HG03108 (cell line): ENCODE results near the gene NAV3.
"Not testable (repeated sequence)": the region's sequence is repeated elsewhere in the genome, so short reads cannot be mapped to it uniquely, and the experiment has no call there.

Experiments
- ATAC-seq: cut with Tn5 transposase; IDR thresholded peaks from one replicate; pipeline ENCODE4 v1.9.1; 2021; ENCODE audit warnings: moderate library complexity; ENCODE audit not compliant: unreplicated experiment

Gene NAV3

DNA sequence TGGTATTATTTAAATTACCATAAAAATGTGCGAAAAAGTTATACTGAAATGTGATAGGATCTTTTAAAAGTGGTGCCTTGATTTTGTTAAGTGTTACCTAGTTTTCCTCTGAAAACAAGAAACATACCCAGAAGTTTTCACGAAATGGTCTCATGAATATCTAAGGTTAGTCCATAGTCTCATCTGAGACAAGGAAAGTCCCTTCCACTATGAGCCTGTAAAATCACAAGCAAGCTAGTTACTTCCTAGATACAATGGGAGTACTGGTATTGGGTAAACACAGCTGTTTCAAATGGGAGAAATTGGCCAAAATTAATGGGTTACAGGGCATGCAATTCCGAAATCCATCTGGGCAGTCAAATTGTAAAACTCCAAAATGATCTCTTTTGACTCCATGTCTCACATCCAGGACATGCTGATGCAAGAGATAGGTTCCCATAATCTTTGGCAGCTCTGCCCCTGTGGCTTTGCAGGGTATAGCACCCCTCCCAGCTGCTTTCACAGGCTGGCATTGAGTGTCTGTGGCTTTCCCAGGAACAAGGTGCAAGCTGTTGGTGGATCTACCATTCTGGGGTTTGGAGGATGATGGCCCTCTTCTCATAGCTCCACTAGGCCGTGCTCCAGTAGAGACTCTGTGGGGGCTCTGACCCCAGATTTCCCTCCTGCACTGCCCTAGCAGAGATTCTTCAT lies 271.4 kb downstream of the NAV3 start:
- ATAC-seq, result no peak

DNA sequence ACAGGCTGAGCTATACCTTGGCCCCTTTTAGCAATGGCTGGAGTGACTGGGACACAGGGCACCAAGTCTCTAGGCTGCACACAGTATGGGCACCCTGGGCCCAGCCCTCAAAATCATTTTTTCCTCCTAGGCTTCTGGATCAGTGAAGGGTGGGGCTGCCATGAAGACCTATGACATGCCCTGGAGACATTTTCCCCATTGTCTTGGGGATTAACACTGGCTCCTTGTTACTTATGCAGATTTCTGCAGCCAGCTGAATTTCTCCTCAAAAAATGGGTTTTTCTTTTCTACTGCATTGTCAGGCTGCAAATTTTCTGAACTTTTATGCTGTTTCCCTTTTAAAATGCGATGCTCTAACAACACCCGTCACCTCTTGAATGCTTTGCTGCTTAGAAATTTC lies 272.1 kb downstream of the NAV3 start:
- ATAC-seq, result not testable (repeated sequence)

DNA sequence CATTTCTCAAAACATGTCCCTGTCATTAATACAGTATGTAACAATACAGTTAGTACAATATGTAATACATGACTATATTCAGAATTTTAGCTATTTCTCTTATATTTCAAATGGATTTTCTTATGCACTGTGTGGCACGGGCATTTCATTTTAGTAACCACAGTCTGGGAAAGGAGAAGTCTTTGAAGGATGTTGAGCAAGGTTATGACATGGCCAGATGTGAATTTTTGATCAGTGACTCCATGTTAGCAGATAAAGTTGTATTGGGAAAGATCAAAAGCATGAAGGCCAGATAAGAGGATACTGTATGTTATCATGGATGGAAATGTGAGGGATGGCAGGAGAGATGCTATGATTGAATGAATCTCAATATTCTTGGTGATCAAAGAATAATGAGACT lies 285.2 kb downstream of the NAV3 start:
- no peak for ATAC-seq

DNA sequence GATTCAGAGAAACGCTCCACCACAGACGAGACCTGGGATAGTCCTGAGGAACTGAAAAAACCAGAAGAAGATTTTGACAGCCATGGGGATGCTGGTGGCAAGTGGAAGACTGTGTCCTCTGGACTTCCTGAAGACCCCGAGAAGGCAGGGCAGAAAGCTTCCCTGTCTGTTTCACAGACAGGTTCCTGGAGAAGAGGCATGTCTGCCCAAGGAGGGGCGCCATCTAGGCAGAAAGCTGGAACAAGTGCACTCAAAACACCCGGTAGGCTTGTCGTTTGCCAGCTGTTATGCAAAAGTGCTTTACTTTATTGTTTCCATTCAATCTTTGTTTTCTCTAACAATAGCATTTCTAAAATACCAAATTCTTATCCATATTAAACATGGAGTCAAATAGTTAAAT lies 287.3 kb downstream of the NAV3 start:
- no peak for ATAC-seq

DNA sequence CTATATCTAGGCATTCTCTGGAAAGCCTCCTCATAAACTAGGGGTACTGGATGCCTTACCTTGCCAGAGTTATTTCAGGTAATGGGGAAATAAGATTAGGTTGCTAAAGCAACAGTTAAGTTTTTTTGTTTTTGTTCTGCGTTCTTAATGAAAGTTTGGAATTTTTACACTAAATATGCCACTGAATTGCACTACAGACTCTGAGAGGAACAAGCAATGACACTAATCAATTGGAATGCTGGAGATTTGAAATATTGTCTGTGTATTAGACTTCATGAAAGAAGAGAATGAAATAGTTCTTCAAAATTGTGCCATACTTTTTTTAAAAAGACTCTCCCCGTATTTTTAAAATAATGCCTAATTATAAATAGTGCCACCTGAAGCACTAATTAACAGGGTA lies 287.8 kb downstream of the NAV3 start:
- ATAC-seq, result no peak

DNA sequence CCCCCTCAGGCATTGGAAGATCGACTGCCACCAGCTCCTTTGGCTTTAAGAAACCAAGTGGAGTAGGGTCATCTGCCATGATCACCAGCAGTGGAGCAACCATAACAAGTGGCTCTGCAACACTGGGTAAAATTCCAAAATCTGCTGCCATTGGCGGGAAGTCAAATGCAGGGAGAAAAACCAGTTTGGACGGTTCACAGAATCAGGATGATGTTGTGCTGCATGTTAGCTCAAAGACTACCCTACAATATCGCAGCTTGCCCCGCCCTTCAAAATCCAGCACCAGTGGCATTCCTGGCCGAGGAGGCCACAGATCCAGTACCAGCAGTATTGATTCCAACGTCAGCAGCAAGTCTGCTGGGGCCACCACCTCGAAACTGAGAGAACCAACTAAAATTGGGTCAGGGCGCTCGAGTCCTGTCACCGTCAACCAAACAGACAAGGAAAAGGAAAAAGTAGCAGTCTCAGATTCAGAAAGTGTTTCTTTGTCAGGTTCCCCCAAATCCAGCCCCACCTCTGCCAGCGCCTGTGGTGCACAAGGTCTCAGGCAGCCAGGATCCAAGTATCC lies 288.7 kb downstream of the NAV3 start:
- ATAC-seq, result no peak

DNA sequence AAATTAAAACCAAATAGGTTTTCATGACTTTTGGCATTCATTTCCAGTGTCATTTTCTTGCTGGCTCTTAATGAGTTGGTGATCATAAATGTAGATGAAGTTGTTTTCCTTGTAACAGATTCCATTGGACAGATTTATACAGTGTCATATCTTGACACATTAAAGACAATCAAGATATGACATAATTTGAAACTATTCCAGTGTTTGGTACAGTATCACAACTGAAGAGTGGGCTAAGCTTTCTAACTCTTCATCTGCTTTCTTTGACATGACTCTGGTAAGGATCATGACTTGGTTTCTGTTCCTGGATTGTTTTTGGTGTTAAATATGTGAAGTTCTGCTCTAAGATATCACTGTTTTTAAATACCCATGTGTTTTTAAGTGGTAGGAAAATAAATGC lies 289.6 kb downstream of the NAV3 start:
- no peak for ATAC-seq

DNA sequence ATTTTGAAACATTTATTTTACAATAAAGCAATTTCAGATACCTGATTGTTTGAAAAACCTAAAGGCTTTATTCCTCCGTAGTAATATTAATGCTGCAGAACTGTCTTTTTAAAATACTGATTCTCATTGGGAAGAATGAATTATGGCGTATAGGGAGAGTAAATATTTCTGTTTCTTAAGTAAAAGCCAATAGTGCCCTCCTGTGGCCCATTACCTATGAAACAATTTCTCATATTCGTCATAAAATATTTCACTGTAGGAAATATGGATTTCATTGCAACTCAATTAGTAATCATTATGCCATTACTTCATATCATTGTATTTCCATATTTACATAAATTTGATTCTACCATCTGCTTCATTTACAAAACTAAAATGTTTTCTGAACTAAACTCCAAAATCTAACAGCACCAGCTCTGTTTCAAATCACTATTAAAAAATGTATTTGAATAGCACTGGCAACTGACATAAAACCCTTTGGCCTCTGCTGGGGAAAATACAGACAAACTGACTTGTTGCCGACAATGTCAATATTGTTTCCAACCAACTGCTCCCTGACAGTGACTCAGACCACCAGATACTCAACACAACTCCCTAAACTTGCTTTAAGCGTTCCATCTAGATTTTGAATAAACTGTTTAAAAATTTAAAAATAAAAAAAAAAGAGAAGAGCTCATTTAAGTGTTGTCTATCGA lies 290.3 kb downstream of the NAV3 start:
- ATAC-seq, result no peak

DNA sequence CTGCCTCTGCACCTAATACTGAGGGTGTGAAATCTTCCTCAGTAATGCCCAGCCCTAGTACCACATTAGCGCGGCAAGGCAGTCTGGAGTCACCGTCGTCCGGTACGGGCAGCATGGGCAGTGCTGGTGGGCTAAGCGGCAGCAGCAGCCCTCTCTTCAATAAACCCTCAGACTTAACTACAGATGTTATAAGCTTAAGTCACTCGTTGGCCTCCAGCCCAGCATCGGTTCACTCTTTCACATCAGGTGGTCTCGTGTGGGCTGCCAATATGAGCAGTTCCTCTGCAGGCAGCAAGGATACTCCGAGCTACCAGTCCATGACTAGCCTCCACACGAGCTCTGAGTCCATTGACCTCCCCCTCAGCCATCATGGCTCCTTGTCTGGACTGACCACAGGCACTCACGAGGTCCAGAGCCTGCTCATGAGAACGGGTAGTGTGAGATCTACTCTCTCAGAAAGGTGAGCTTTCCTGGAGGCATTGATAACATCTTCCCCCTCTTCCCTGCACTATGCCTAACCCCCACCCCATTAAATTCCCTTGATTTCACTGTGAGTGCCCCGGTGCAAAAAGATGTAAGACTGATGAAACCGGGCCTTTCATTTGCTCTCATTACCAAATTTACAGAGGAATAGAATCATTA lies 291.4 kb downstream of the NAV3 start:
- ATAC-seq, result no peak

DNA sequence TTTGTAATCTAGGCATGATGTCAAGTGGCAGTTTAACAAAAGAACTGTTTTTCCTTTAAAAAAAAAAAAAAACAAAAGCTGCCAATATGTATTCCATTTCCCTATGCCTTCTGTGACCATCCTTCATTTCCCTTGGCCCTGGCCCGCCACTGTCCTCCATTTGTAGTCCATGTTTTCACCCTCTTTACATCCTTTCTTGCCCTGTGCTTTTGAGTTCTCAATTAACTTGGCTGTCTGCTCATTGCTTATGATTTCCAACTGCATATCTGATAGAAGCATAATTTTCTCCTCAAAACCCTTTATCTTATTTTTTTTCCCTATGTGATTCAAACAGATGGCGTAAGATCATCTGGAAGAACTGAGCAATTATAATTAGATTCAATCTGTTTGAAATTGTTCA lies 297.5 kb downstream of the NAV3 start:
- ATAC-seq, result no peak

DNA sequence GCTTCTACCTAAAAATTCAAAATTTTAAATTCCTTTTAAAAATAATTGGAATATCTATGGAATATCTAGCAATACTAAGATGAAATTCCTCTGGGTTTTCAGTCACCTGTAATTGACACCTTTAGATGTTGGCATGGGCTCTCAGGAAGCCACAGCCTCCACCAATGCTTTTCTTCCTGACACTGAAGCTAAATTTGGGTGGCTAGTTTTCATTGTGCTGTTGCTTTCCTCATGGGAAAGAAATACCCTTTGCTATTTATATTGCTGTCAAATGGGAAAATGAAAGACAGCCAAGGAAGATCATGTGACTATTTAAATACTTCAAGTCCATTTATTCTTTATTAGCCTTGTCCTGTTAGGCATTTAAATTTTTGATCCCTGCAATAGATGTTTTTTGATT lies 313.0 kb downstream of the NAV3 start:
- ATAC-seq, result no peak

DNA sequence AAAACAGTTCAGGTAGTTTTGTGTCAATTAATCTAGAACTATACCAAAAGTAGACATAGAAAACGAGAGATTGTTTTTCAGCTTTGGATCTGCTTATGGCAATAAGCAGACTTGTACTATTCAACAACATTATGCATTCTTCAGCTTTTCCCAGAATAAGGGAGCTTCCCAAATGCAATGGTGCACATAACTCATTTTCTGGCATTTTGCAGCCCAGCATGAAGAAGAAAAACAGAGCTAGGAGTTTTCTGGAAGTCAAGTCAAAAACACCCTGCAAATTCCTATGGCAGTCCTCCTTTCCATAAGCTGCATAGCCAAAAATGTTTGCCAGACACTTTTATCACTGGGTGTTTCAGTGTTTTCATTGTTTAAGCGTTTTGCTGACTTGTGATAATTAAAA lies 314.7 kb downstream of the NAV3 start:
- ATAC-seq, result no peak

DNA sequence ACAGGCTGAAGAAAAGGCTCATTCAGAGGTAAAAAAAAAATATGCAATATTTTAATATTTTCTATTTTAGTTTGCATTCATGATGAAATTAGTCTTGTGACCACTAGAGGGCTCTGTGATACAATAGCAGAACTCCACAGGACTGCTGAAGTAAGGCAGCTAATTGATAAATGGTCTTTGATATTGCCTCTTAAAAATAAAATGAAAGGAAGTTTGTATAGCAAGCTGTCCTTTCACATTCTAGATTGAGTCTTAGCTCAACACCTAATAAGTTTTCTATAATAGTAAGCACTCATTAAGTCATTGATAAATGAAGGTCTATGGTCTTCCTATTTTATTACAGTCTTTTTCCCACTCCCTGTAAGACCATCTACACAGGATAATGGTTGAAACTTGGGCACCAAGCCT lies 315.7 kb downstream of the NAV3 start:
- ATAC-seq, result peak; percentile 72

DNA sequence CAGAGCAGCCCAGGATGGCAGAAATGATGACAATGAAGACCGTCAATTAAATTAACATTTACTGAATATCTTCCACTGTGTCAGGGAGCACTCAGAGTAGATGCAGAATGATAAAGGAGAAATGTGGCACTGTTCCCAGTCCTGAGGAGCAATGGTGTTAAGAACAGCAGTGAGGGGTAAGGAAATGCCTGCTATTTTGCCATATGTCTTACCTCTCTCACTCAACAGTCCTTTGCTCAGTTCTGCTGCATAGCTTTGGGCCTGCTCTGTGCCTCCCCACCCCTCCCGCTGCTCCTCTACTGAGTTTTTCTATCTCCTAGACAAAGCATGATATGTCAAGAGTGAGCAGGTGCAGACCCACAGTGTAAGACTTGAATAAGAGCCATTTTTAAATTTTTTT lies 318.8 kb downstream of the NAV3 start:
- no peak for ATAC-seq

DNA sequence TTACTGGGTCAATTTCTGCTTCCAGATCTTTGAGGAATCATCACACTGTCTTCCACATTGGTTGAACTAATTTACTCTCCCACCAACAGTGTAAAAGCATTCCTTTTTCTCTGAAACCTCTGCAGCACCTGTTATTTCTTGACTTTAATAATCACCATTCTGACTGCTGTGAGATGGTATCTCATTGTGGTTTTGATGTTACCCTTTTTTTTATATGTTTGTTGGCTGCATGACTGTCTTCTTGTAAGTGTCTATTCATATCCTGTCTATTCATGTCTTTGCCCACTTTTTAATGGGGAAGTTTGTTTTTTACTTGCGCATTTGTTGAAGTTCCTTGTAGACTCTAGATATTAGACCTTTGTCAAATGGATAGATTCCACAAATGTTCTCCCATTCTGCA lies 324.9 kb downstream of the NAV3 start:
- no peak for ATAC-seq

DNA sequence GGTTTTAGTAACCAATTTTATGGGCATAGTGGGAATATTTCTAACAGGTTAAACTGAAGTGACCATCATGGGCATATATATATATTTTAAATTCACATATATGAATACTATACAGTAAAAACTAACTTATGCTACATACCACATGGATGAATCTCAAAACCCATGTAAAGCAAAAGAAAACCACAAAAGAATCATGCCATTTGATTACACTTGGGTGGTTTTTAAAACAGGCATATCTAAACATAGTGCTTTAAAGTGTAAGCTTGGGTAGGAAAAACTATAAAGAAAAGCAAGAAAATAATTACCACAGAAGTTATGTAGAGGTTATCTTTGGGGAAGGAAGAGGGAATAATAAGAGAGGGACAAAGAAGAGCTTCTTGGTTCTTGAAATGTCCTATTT lies 326.1 kb downstream of the NAV3 start:
- no peak for ATAC-seq

DNA sequence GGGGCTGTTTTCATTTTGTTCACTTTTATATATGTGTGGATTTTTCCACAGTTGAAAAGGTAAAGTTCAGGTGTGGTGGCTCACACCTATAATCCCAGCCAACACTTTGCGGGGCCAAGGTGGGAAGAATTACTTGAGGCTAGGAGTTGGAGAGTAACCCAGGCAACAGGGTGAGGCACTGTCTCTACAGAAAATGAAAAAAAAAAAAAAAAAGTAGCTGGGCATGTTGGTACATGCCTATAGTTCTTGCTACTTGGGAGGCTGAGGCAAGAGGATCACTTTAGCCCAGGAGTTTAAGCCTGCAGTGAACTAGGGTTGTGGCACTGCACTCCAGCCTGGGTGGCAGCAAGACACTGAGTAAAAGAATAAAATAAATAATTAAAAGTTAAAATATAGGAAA lies 326.5 kb downstream of the NAV3 start:
- no peak for ATAC-seq

DNA sequence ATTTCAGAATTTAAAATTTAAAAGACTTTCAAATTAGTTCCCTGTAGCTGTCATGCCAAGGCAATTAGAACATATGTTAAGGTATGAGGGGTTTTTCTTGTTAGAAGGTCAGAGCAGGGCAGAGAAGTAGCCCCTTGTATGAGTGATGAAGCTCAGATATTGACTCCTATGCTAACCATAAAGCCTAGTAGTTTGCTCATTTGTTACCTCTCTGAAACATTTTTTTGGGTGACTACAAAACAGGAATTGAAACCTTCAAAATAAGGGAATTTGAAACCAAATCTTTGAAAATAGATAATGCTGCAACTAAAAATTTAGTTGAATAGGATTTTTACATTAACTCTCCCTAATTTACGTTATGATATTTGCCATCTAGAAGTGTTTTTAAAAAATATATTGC lies 333.5 kb downstream of the NAV3 start:
- no peak for ATAC-seq

DNA sequence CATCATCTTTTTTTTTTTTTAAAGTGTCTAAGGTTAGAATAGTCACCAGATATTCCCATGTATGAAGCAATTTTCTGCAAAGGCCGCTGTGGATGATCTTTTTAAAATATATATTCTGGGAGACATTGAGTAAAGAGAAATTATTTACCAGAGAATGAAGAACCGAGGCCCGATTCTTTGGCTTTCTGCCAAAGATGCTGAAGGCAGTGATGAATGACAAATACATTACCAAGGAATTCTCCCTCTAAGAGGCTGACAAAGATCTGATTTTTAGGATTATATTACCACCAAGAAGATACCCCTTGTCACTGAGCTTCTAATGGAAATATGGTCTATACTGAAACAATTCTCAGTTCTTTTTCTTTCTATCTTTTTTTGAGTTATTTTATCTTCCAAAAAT lies 336.8 kb downstream of the NAV3 start:
- no peak for ATAC-seq

DNA sequence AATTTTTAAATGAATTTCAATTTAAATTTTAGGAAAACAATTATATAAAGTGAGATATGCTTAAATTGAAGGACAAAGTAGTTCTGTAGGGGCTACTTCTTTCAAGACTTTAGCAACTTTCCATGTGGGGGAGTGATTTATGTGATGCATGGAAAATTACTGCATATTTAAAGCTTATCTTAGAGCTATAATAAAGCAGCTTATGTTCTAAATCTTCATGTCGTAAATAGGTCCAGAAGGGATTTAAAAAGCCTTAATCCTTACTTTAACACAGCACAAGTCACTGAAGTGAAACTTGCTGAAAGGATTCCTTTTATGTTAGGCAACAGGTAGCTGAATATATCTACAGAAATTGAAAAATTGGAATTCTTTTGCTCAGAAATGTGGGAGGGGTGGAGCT lies 340.4 kb downstream of the NAV3 start:
- ATAC-seq, result no peak

DNA sequence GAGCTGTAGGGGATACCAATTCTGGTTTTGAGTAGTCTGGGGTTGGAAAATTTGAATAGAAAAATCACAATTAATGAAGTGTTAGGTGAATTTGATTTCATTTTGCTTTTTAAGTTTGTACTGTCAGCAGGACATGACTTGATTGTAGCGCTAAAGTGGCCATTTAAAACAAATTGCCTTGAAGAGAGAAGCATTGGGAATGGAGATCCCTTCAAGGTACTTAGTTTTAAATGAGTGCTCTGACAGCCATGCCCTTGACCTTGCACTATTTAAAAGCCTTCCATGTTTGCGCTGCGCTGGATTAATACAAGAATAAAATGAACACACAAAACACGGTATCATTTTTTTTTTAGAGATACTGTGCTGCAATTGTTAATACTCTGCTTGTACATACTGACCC lies 345.9 kb downstream of the NAV3 start:
- ATAC-seq, result no peak

DNA sequence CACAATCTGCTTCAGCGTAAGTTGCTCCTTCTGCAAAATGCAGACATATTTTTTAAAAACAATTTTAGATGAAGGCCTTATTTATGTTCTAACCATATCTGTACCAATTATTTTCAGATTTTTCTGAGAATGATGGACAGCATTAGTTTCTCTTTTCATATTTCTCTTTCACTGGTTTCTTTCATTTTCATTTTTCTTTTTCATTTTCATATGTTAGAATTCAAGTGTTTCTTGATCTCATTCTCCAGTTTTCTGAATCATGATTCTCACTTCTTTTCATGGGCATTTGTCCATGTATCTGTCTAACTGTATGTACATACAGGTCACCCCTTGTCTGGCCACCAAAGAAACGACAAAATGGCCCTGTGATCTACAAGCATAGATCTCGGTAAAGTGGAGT lies 346.6 kb downstream of the NAV3 start:
- ATAC-seq, result no peak
